Gastrocnemius medialis (tissue), 4 donors: Measurements from ENCODE around the gene GMPPA. TPM values are rescaled to one million over a fixed set of nuclear protein-coding genes. Genes with fewer than 3 reads are reported as not detected.

Experiments used
- ATAC-seq, 2 donors: fragments of 150-250 bp; one replicate each; pipeline ENCODE4 v1.9.1; 2016
- DNase-seq, 2 donors: peaks; one replicate each; pipeline ENCODE4 v3.0.0-alpha.2; 2019
- H3K27ac ChIP-seq, 4 donors: fragments of 200-600 bp; sonication (generic); 1 replicate in 1 of 4; 2 replicates in 3 of 4; pipeline ENCODE4 v1.5.1; 2016 to 2018; ENCODE audit warnings: mild to moderate bottlenecking in 2 of 4, moderate library complexity in 1 of 4
- H3K27me3 ChIP-seq, 3 donors: fragments of 200-600 bp; sonication (generic) in 2 of 3; 1 replicate in 1 of 3; 2 replicates in 2 of 3; pipeline versions ENCODE4 v1.5.1 to v1.6.0; 2016 to 2019; ENCODE audit warnings: mild to moderate bottlenecking in 1 of 3, moderate library complexity in 1 of 3
- H3K36me3 ChIP-seq, 2 donors: fragments of 200-600 bp; sonication (generic) in 1 of 2; one replicate each; pipeline ENCODE4 v1.5.1; 2017 to 2018
- H3K4me1 ChIP-seq, 2 donors: fragments of 200-600 bp; sonication (generic) in 1 of 2; one replicate each; pipeline ENCODE4 v1.5.1; 2016 to 2017; ENCODE audit warnings: mild to moderate bottlenecking in 2 of 2
- H3K4me3 ChIP-seq, 4 donors: fragments of 200-600 bp; sonication (generic) in 3 of 4; 1 replicate in 1 of 4; 2 replicates in 3 of 4; pipeline ENCODE4 v1.5.1; 2016 to 2019; ENCODE audit warnings: mild to moderate bottlenecking in 2 of 4
- H3K9me3 ChIP-seq, 3 donors: fragments of 200-600 bp; sonication (generic) in 2 of 3; 1 replicate in 1 of 3; 2 replicates in 2 of 3; pipeline ENCODE4 v1.5.1; 2016 to 2019
- POLR2A ChIP-seq, 2 donors: fragments of 450-650 bp; IDR thresholded peaks; one replicate each; pipeline ENCODE4 v1.6.1; 2017; ENCODE audit warnings: antibody characterized with exemption in 2 of 2, mild to moderate bottlenecking in 2 of 2, moderate library complexity in 2 of 2
- in situ Hi-C, 4 donors: fragments of 200-750 bp; cut with MboI; loops; one replicate each; pipeline versions ENCODE4 v1.15.0 to v1.8.0; 2017; ENCODE audit warnings: low sequenced_read_pairs in 4 of 4
- intact Hi-C: fragments of 100-400 bp; cut with DNase I; formaldehyde crosslinking; loops from one replicate; pipeline ENCODE4 v1.15.1; 2023; ENCODE audit warnings: low total_unique reads
- total RNA-seq, 4 donors: library from RNA; depleted of rRNA; stranded (reverse); fragments of >200 nt; gene quantifications; one replicate each; pipeline versions ENCODE4 v1.1.0 to v1.2.3, GENCODE V29; 2016
- TF ChIP-seq, protein P1 (sequence below), 5 experiments: fragments of 450-650 bp in 3 of 5; fragments of 200-600 bp in 2 of 5; sonication (generic) in 2 of 5; IDR thresholded peaks in 4 of 5; conservative IDR thresholded peaks in 1 of 5; 1 replicate in 4 of 5; 2 replicates in 1 of 5; pipeline ENCODE4 v1.5.1; 2016 to 2019; ENCODE audit warnings: antibody characterized with exemption in 5 of 5, mild to moderate bottlenecking in 3 of 5, moderate library complexity in 3 of 5

Gene GMPPA
- total RNA-seq, 4 donors from 2014 or later, result 18.0 to 25.8 (median 24.4) TPM

DNA sequence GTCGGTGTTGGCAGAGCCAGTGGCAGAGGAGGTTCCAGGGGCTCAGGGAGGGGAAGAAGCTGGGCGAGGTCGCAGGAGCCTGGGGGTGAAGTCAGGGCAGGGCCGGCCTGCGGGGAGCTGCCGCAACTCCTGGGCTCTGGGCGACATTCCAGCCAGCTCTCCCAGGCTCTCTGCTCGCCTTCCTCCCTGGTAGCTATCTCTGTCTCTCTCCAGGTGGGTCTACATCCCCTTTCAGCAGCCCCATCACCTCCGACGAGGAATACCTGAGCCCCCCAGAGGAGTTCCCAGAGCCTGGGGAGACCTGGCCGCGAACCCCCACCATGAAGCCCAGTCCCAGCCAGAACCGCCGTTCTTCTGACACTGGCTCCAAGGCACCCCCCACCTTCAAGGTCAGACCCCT is 37.0 kb upstream of the GMPPA start:
- TF ChIP-seq POLR2A (IDR thresholded peaks at IDR 0.05), result no peak
- TF ChIP-seq, protein P1, sequence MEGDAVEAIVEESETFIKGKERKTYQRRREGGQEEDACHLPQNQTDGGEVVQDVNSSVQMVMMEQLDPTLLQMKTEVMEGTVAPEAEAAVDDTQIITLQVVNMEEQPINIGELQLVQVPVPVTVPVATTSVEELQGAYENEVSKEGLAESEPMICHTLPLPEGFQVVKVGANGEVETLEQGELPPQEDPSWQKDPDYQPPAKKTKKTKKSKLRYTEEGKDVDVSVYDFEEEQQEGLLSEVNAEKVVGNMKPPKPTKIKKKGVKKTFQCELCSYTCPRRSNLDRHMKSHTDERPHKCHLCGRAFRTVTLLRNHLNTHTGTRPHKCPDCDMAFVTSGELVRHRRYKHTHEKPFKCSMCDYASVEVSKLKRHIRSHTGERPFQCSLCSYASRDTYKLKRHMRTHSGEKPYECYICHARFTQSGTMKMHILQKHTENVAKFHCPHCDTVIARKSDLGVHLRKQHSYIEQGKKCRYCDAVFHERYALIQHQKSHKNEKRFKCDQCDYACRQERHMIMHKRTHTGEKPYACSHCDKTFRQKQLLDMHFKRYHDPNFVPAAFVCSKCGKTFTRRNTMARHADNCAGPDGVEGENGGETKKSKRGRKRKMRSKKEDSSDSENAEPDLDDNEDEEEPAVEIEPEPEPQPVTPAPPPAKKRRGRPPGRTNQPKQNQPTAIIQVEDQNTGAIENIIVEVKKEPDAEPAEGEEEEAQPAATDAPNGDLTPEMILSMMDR (IDR thresholded peaks at IDR 0.05 in 4 of 5, conservative IDR thresholded peaks at IDR 0.05 in 1 of 5), result no peak
- intact Hi-C loops, result loop anchor here (2.0 to 5.0 kb wide), 2 partner anchors 23 to 71 kb away; no protein-coding TSS in a partner anchor
- Histone ChIP-seq H3K27ac (peak overlapping the region; percentile 95 to 99 (median 97)), H3K4me1 (peaks cover 44 to 45% of the 10 kb centered on the region in 2 donors), H3K27me3 (no peaks in the 10 kb centered on the region), H3K9me3 (no peaks in the 10 kb centered on the region), H3K36me3 (peaks cover 0 to 52% of the 10 kb centered on the region in 2 donors), H3K4me3 (peak overlapping the region in 1 of 4 donors; percentile 43)
- no peak for ATAC-seq
- in situ Hi-C loops, result no loop called here
- DNase-seq, result no peak

DNA sequence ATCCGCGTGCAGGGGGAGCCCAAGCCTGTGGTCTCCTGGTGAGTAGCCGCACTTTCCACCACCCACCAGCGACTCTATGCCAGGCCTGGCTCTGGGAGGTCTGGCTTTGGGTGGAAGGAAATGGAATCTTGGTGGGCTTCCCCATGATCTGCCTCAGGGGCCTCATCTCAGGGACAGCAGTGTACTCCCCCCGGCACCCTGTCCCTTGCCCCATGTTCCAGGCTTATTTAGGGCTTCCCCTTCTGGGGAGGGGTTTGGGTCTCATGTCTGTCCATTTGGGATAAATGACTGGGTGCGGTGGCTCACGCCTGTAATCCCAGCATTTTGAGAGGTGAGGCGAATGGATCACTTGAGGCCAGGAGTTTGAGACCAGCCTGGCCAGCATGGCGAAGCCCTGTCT is 36.3 kb upstream of the GMPPA start:
- Histone ChIP-seq H3K9me3 (no peaks in the 10 kb centered on the region), H3K36me3 (peaks cover 0 to 55% of the 10 kb centered on the region in 2 donors), H3K27me3 (no peaks in the 10 kb centered on the region), H3K4me1 (peaks cover 40 to 42% of the 10 kb centered on the region in 2 donors), H3K4me3 (no peak overlapping the region), H3K27ac (peak overlapping the region; percentile 95 to 99 (median 97))
- DNase-seq (no peak), ATAC-seq (no peak)
- intact Hi-C loops, result loop anchor here (2.0 to 5.0 kb wide), 2 partner anchors 22 to 70 kb away; no protein-coding TSS in a partner anchor
- in situ Hi-C loops, result no loop called here
- TF ChIP-seq, protein P1 (IDR thresholded peaks at IDR 0.05 in 4 of 5, conservative IDR thresholded peaks at IDR 0.05 in 1 of 5), result no peak

DNA sequence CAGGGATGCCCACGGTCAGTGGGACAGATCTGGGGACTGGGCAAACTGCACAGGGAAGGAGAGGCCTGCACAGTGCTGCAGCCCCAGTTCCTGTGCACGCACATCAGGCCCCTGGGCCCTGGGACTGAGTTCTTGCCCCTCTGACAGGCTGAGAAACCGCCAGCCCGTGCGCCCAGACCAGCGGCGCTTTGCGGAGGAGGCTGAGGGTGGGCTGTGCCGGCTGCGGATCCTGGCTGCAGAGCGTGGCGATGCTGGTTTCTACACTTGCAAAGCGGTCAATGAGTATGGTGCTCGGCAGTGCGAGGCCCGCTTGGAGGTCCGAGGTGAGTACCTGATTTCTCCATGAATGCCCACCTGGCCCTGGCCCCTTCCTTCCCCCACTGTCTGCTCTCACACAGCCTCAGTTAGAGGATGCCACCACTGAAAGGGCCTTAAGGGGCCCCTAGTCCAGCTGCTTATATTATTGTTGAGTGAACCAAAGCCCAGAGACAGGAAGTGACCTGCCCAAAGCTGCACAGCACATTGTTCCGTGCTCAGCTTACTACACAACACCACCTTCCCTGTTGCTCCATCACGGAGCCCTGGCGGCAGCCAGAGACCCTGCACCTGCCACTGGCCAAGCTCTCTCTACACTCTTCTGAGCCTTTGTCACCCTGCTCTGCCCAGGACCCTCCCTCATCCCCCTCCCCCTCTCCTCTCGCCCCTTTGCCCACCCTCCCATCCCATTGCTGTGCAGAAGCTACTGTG is 34.2 kb upstream of the GMPPA start:
- H3K4me1 ChIP-seq, result peaks cover 20 to 22% of the 10 kb centered on the region in 2 donors
- in situ Hi-C loops, result no loop called here
- peak overlapping the region in 1 of 4 donors; percentile 99 for H3K27ac ChIP-seq
- H3K36me3 ChIP-seq, result peaks cover 0 to 67% of the 10 kb centered on the region in 2 donors
- no peaks in the 10 kb centered on the region for H3K27me3 ChIP-seq
- TF ChIP-seq, protein P1 (IDR thresholded peaks at IDR 0.05 in 4 of 5, conservative IDR thresholded peaks at IDR 0.05 in 1 of 5), result no peak
- TF ChIP-seq POLR2A (IDR thresholded peaks at IDR 0.05), result no peak
- no peaks in the 10 kb centered on the region for H3K9me3 ChIP-seq
- DNase-seq (no peak), ATAC-seq (no peak)
- no peak overlapping the region for H3K4me3 ChIP-seq
- intact Hi-C loops, result loop anchor here (5.0 kb wide), 1 partner anchor 68 kb away; no protein-coding TSS in a partner anchor

DNA sequence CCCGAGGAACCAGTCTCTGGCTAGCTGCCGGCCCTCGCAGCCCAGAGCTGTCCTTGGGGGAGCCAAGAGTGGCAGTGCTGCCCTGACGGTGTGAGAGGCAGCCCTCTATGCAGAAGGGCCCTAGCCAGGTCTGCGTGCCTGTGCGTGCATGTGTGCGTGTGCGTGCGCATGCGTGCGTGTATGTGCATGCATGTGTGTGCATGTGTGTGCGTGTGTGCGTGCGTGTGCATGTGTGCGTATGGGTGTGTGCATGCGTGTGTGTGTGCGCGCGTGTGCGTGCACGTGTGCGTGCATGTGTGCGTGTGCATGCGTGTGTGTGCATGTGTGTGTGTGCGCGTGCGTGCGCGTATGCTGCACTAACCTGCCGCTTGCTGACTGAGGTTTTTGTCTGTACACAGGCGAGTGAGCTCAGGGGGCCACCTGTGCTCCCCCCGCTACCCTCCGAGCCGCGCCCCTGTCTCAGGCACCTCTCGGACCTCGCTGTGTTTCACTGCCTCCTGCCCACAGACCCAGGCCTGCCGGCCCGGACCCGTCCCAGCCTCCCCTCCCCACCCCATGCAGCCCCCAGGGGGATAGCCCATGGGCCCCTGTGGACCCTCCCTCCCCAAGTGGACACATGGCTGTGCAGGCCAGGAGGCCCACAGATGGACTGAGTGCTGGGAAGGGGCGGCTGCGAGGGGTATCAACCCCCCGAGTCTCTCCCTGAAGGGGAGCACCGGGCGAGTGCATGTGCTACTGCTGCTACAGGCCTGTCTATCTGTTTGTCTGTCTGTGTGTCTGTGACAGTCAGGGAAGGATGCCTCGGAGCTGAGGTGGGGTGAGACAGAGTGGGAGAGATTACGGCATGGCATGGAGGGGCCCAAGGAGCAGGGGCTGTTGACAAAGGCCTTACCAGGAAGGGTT is 32.8 kb upstream of the GMPPA start:
- ATAC-seq, result no peak
- H3K27ac ChIP-seq, result peak overlapping the region in 3 of 4 donors; percentile 10 to 54 (median 39)
- no peak for DNase-seq
- peaks cover 7 to 8% of the 10 kb centered on the region in 2 donors for H3K4me1 ChIP-seq
- no peaks in the 10 kb centered on the region for H3K9me3 ChIP-seq
- no peak for TF ChIP-seq POLR2A (IDR thresholded peaks at IDR 0.05)
- TF ChIP-seq, protein P1 (IDR thresholded peaks at IDR 0.05 in 4 of 5, conservative IDR thresholded peaks at IDR 0.05 in 1 of 5), result no peak
- intact Hi-C loops, result no loop called here
- peaks cover 0 to 79% of the 10 kb centered on the region in 2 donors for H3K36me3 ChIP-seq
- no peak overlapping the region for H3K4me3 ChIP-seq
- no peaks in the 10 kb centered on the region for H3K27me3 ChIP-seq
- in situ Hi-C loops, result no loop called here
